H9 (cell line): ENCODE results near the gene IMPA2. TPM values are rescaled to one million over a fixed set of nuclear protein-coding genes. Genes with fewer than 3 reads are reported as not detected.
A peak's percentile ranks its signal among the peaks of the same experiment; 100 is the strongest.
"Not testable (repeated sequence)": the region's sequence is repeated elsewhere in the genome, so short reads cannot be mapped to it uniquely, and the experiment has no call there.

Experiments
- DNase-seq: peaks from one replicate; pipeline ENCODE4 v3.0.0-alpha.2; 2017
- H2AFZ ChIP-seq: one replicate; pipeline ENCODE4 v1.6.1; 2013; ENCODE audit warnings: mild to moderate bottlenecking, low read length, control low read depth, moderate library complexity
- H2AK5ac ChIP-seq: 2 replicates; pipeline ENCODE4 v1.6.1; 2013; ENCODE audit warnings: low read length, control low read depth, mixed read lengths; ENCODE audit not compliant: insufficient read length
- H2BK120ac ChIP-seq: one replicate; pipeline ENCODE4 v1.6.1; 2013; ENCODE audit warnings: low read depth, mild to moderate bottlenecking, low read length, control low read depth, inconsistent platforms; ENCODE audit not compliant: poor library complexity, severe bottlenecking
- H2BK12ac ChIP-seq: 2 replicates; pipeline ENCODE4 v1.6.1; 2013; ENCODE audit warnings: low read length, control low read depth, mixed read lengths, low read depth; ENCODE audit not compliant: insufficient read length
- H2BK15ac ChIP-seq: 2 replicates; pipeline ENCODE4 v1.6.1; 2013; ENCODE audit warnings: low read depth, low read length, control low read depth
- H2BK20ac ChIP-seq: one replicate; pipeline ENCODE4 v1.6.1; 2013; ENCODE audit warnings: low read depth, mild to moderate bottlenecking, low read length, control low read depth, inconsistent platforms; ENCODE audit not compliant: poor library complexity, severe bottlenecking
- H2BK5ac ChIP-seq: 2 replicates; pipeline ENCODE4 v1.6.1; 2013; ENCODE audit warnings: low read length, control low read depth, mixed read lengths; ENCODE audit not compliant: insufficient read length
- H3K14ac ChIP-seq: 2 replicates; pipeline ENCODE4 v1.6.1; 2013; ENCODE audit warnings: low read length, control low read depth; ENCODE audit not compliant: insufficient read depth
- H3K18ac ChIP-seq: 2 replicates; pipeline ENCODE4 v1.6.1; 2013; ENCODE audit warnings: low read depth, mild to moderate bottlenecking, mixed read lengths, low read length, control low read depth; ENCODE audit not compliant: insufficient read length
- H3K23ac ChIP-seq: 2 replicates; pipeline ENCODE4 v1.6.1; 2013; ENCODE audit warnings: low read length, control low read depth, mixed read lengths, low read depth; ENCODE audit not compliant: insufficient read length
- H3K23me2 ChIP-seq: 2 replicates; pipeline ENCODE4 v1.6.1; 2013; ENCODE audit warnings: low read depth, mild to moderate bottlenecking, mixed read lengths, low read length, control low read depth; ENCODE audit not compliant: insufficient read length, poor library complexity, severe bottlenecking
- H3K27ac ChIP-seq: 2 replicates; pipeline ENCODE4 v1.5.1; 2013; ENCODE audit warnings: low read length, control low read depth, mixed read lengths, low read depth; ENCODE audit not compliant: insufficient read length
- H3K27me3 ChIP-seq: 2 replicates; pipeline ENCODE4 v1.6.1; 2013; ENCODE audit warnings: low read length, control low read depth, inconsistent platforms; ENCODE audit not compliant: insufficient read depth
- H3K4ac ChIP-seq: 2 replicates; pipeline ENCODE4 v1.6.1; 2013; ENCODE audit warnings: low read depth, mild to moderate bottlenecking, control low read depth, inconsistent platforms, low read length, moderate library complexity
- H3K4me1 ChIP-seq: 2 replicates; pipeline ENCODE4 v1.6.1; 2013; ENCODE audit warnings: low read length, control low read depth, inconsistent platforms; ENCODE audit not compliant: insufficient read depth
- H3K4me2 ChIP-seq: 2 replicates; pipeline ENCODE4 v1.6.1; 2013; ENCODE audit warnings: low read length, control low read depth, mixed read lengths; ENCODE audit not compliant: insufficient read length, insufficient read depth
- H3K56ac ChIP-seq: 2 replicates; pipeline ENCODE4 v1.6.1; 2013; ENCODE audit warnings: low read depth, mild to moderate bottlenecking, mixed read lengths, low read length, control low read depth; ENCODE audit not compliant: insufficient read length
- H3K79me1 ChIP-seq: 2 replicates; pipeline ENCODE4 v1.6.1; 2013; ENCODE audit warnings: low read depth, mild to moderate bottlenecking, moderate library complexity, low read length, control low read depth, inconsistent platforms; ENCODE audit not compliant: insufficient read depth, poor library complexity, severe bottlenecking
- H3K79me2 ChIP-seq: 2 replicates; pipeline ENCODE4 v1.6.1; 2013; ENCODE audit warnings: low read length, control low read depth, inconsistent platforms; ENCODE audit not compliant: insufficient read depth
- H3K9ac ChIP-seq: 2 replicates; pipeline ENCODE4 v1.6.1; 2013; ENCODE audit warnings: low read length, control low read depth, mixed read lengths; ENCODE audit not compliant: insufficient read length; ENCODE audit errors: extremely low read depth
- H3K9me3 ChIP-seq: one replicate; pipeline ENCODE4 v1.6.1; 2013; ENCODE audit warnings: low read depth, low read length, inconsistent platforms; ENCODE audit not compliant: control insufficient read depth
- H3T11ph ChIP-seq: one replicate; pipeline ENCODE4 v1.6.1; 2013; ENCODE audit warnings: mild to moderate bottlenecking, low read length, control low read depth, inconsistent platforms
- H4K20me1 ChIP-seq: one replicate; pipeline ENCODE4 v1.6.1; 2013; ENCODE audit not compliant: control insufficient read depth, insufficient read length, insufficient read depth
- H4K5ac ChIP-seq: 2 replicates; pipeline ENCODE4 v1.6.1; 2013; ENCODE audit warnings: low read depth, mild to moderate bottlenecking, mixed read lengths, low read length, control low read depth; ENCODE audit not compliant: insufficient read length
- H4K8ac ChIP-seq: replicated peaks from 2 replicates; pipeline ENCODE4 v1.6.1; 2013; ENCODE audit warnings: low read length, control low read depth, mixed read lengths, low read depth; ENCODE audit not compliant: insufficient read length
- H4K91ac ChIP-seq: 2 replicates; pipeline ENCODE4 v1.6.1; 2013; ENCODE audit warnings: low read depth, mild to moderate bottlenecking, moderate library complexity, mixed read lengths, low read length, control low read depth; ENCODE audit not compliant: insufficient read length
- H3K27ac Mint-ChIP-seq, 3 experiments: 2 replicates in 2 of 3; 3 replicates in 1 of 3; pipeline ENCODE4 v1.8.0; 2020 to 2021; ENCODE audit warnings: mixed read lengths in 3 of 3, mild to moderate bottlenecking in 1 of 3, moderate library complexity in 1 of 3
- H3K27me3 Mint-ChIP-seq: 2 replicates; pipeline ENCODE4 v1.8.0; 2021; ENCODE audit warnings: low read depth, mild to moderate bottlenecking, moderate library complexity, mixed read lengths
- H3K36me3 Mint-ChIP-seq, 3 experiments: 2 replicates in 2 of 3; 3 replicates in 1 of 3; pipeline ENCODE4 v1.8.0; 2020 to 2021; ENCODE audit warnings: low read depth in 3 of 3, mixed read lengths in 3 of 3; ENCODE audit not compliant: insufficient read depth in 1 of 3
- H3K4me1 Mint-ChIP-seq, 2 experiments: 2 replicates each; pipeline ENCODE4 v1.8.0; 2020; ENCODE audit warnings: mixed read lengths in 2 of 2
- H3K4me3 Mint-ChIP-seq, 2 experiments: 2 replicates in 1 of 2; 3 replicates in 1 of 2; pipeline ENCODE4 v1.8.0; 2020 to 2021; ENCODE audit warnings: mild to moderate bottlenecking in 2 of 2, mixed read lengths in 2 of 2, moderate library complexity in 1 of 2
- H3K9me3 Mint-ChIP-seq, 2 experiments: 2 replicates in 1 of 2; 3 replicates in 1 of 2; pipeline ENCODE4 v1.8.0; 2020; ENCODE audit warnings: mild to moderate bottlenecking in 2 of 2, mixed read lengths in 2 of 2, moderate library complexity in 1 of 2
- CTCF ChIP-seq: fragments of 200-600 bp; sonication (generic); conservative IDR thresholded peaks from 3 replicates; pipeline ENCODE4 v1.8.0; 2021; ENCODE audit warnings: antibody characterized with exemption, mild to moderate bottlenecking
- WGBS: extraction: QIAGEN DNeasy Blood & Tissue Kit; methylation state at CpG from one replicate; pipeline ENCODE4 v1.1.7; 2013; ENCODE audit warnings: missing lambda C conversion rate, low lambda C conversion rate, mixed read lengths; ENCODE audit not compliant: insufficient read length; ENCODE audit errors: extremely low coverage; 5-methylcytosine and 5-hydroxymethylcytosine counted together
- total RNA-seq: library from RNA; stranded (reverse); gene quantifications from 2 replicates; pipeline ENCODE4 v1.2.1, GENCODE V29; 2021

Gene IMPA2
- total RNA-seq, 1 experiment from 2014 or later: 73.8 TPM

- Histone ChIP-seq H3K14ac (peak overlapping the region; percentile 77), H3K18ac (peak overlapping the region; percentile 52), H3K23me2 (peaks cover 9% of the 10 kb centered on the region), H3K56ac (no peak overlapping the region), H3K4me2 (peak overlapping the region; percentile 56), H3K9me3 (no peaks in the 10 kb centered on the region), H3K79me1 (no peaks in the 10 kb centered on the region), H3K27me3 (peaks cover 7% of the 10 kb centered on the region; the same call in 1 of the 2 replicates), H4K5ac (no peak overlapping the region), H3K4me1 (no peaks in the 10 kb centered on the region), H2BK5ac (no peak overlapping the region), H4K8ac (no peak overlapping the region), H3K27ac (no peak overlapping the region), H2BK12ac (no peak overlapping the region), H4K20me1 (no peaks in the 10 kb centered on the region), H3K79me2 (no peaks in the 10 kb centered on the region), H2BK15ac (no peak overlapping the region), H2BK120ac (no peak overlapping the region), H2AK5ac (no peak overlapping the region), H3K9ac (no peak overlapping the region), H3T11ph (no peak overlapping the region), H3K23ac (no peak overlapping the region), H2BK20ac (no peak overlapping the region), H3K4ac (no peak overlapping the region), H2AFZ (no peak overlapping the region), H4K91ac (no peak overlapping the region)
- no peaks in the 10 kb centered on the region for H3K4me1 Mint-ChIP-seq
- peak; percentile 100 for TF ChIP-seq CTCF
- peaks cover 22% of the 10 kb centered on the region for H3K27me3 Mint-ChIP-seq
- no CpG with 5 or more reads among the region's 74 CpGs for WGBS
- no peaks in the 10 kb centered on the region; a peak in 1 of 5 replicates for H3K9me3 Mint-ChIP-seq
- no peaks in the 10 kb centered on the region for H3K36me3 Mint-ChIP-seq
- peak; percentile 87 for DNase-seq
- H3K4me3 Mint-ChIP-seq: peak overlapping the region; percentile 62 to 76
- no peak overlapping the region for H3K27ac Mint-ChIP-seq
Observed at GRCh38 chr18:12038639-12039539, 57.6 kb downstream of the IMPA2 start.

- H2BK120ac ChIP-seq, H2BK20ac ChIP-seq, DNase-seq, H3K79me2 ChIP-seq, H3K4me3 Mint-ChIP-seq, H2BK5ac ChIP-seq, H3K27ac Mint-ChIP-seq, H3K4me1 Mint-ChIP-seq, H4K20me1 ChIP-seq, H2AFZ ChIP-seq, H3K14ac ChIP-seq, H3K4ac ChIP-seq, H3K23me2 ChIP-seq, H4K5ac ChIP-seq, H3K27ac ChIP-seq, H3K23ac ChIP-seq, H3K36me3 Mint-ChIP-seq, H2BK15ac ChIP-seq, H3K9ac ChIP-seq, H3K79me1 ChIP-seq, H4K91ac ChIP-seq, H3K18ac ChIP-seq, H2AK5ac ChIP-seq, H3K4me1 ChIP-seq, H4K8ac ChIP-seq, H2BK12ac ChIP-seq, H3K56ac ChIP-seq, H3K27me3 ChIP-seq, H3K9me3 Mint-ChIP-seq, H3T11ph ChIP-seq, H3K9me3 ChIP-seq: not testable (repeated sequence)
- WGBS: no CpG with 5 or more reads among the region's 6 CpGs
- peaks cover 22% of the 10 kb centered on the region for H3K27me3 Mint-ChIP-seq
- H3K4me2 ChIP-seq: peak overlapping the region; percentile 56
Observed at GRCh38 chr18:12039540-12039930, 58.2 kb downstream of the IMPA2 start.
